GM21786 (cell line): Measurements from ENCODE around the gene CAD.

ENCODE experiments used
- ATAC-seq: cut with Tn5 transposase; IDR thresholded peaks from one replicate; pipeline ENCODE4 v1.9.1; 2021; ENCODE audit not compliant: unreplicated experiment

Gene CAD

GRCh38 chr2:27275211-27276150, 58.3 kb downstream of the CAD start, which contains the start of gene DNAJC5G:
Gene DNAJC5G, plus strand, starts transcription at chr2:27275433. Its CDS starts 1,296 bp downstream, at chr2:27276729.
- no peak for ATAC-seq

- ATAC-seq, result no peak
Observed at GRCh38 chr2:27278010-27278409, 60.8 kb downstream of the CAD start.

- no peak for ATAC-seq
Observed at GRCh38 chr2:27280826-27281225, 63.7 kb downstream of the CAD start.

GRCh38 chr2:27281442-27281841, 64.3 kb downstream of the CAD start:
- no peak for ATAC-seq

- ATAC-seq, result no peak
Observed at GRCh38 chr2:27281855-27282559, 64.8 kb downstream of the CAD start, which contains the start of gene TRIM54. Gene TRIM54, plus strand, starts transcription at chr2:27282429. Its CDS starts 303 bp downstream, at chr2:27282732.

- ATAC-seq, result no peak
Observed at GRCh38 chr2:27282892-27283291, 65.7 kb downstream of the CAD start.

GRCh38 chr2:27284996-27285395, 67.8 kb downstream of the CAD start:
- ATAC-seq, result no peak

- ATAC-seq, result no peak
Observed at GRCh38 chr2:27285481-27285880, 68.3 kb downstream of the CAD start.

GRCh38 chr2:27288610-27289009, 71.4 kb downstream of the CAD start:
- no peak for ATAC-seq

- no peak for ATAC-seq
Observed at GRCh38 chr2:27290549-27290948, 73.4 kb downstream of the CAD start.

GRCh38 chr2:27291865-27292264, 74.7 kb downstream of the CAD start:
- ATAC-seq, result no peak
